Measurements from ENCODE around the gene DDR1.
"Not testable (repeated sequence)": the region's sequence is repeated elsewhere in the genome, so short reads cannot be mapped to it uniquely, and the experiment has no call there.

DDR1 gene

GRCh38 chr6:30883685-30884520 lies at the start of gene DDR1:
DDR1 (plus strand) TSS chr6:30884519; CDS start chr6:30888730, 4,211 bp downstream.
- DNase-seq: no peak

GRCh38 chr6:30834646-30835045 lies 49.7 kb upstream of the DDR1 start:
- no peak for DNase-seq

- no peak for DNase-seq
Measured at GRCh38 chr6:30835576-30835975, 48.7 kb upstream of the DDR1 start.

- DNase-seq: no peak
Measured at GRCh38 chr6:30836431-30836866, 47.9 kb upstream of the DDR1 start.

GRCh38 chr6:30836957-30837356 lies 47.4 kb upstream of the DDR1 start:
- no peak for DNase-seq

- DNase-seq: no peak
Measured at GRCh38 chr6:30837432-30837831, 46.9 kb upstream of the DDR1 start.

GRCh38 chr6:30837870-30838269 lies 46.4 kb upstream of the DDR1 start:
- DNase-seq: no peak

- no peak for DNase-seq
Measured at GRCh38 chr6:30839671-30840070, 44.6 kb upstream of the DDR1 start.

- no peak for DNase-seq
Measured at GRCh38 chr6:30840084-30840934, 44.0 kb upstream of the DDR1 start.

GRCh38 chr6:30840935-30841643 lies 43.2 kb upstream of the DDR1 start:
- DNase-seq: no peak

GRCh38 chr6:30841644-30842504 lies 42.4 kb upstream of the DDR1 start:
- no peak for DNase-seq

GRCh38 chr6:30842754-30843610 lies 41.3 kb upstream of the DDR1 start:
- DNase-seq: no peak

- no peak for DNase-seq
Measured at GRCh38 chr6:30843611-30843998, 40.7 kb upstream of the DDR1 start.

- DNase-seq: no peak
Measured at GRCh38 chr6:30844118-30844535, 40.2 kb upstream of the DDR1 start.

- DNase-seq: no peak
Measured at GRCh38 chr6:30845183-30845582, 39.1 kb upstream of the DDR1 start.

GRCh38 chr6:30847421-30847970 lies 36.8 kb upstream of the DDR1 start:
- no peak for DNase-seq

- no peak for DNase-seq
Measured at GRCh38 chr6:30847971-30848436, 36.3 kb upstream of the DDR1 start.

GRCh38 chr6:30849903-30850651 lies 34.2 kb upstream of the DDR1 start:
- no peak for DNase-seq

- not testable (repeated sequence) for DNase-seq
Measured at GRCh38 chr6:30852459-30852858, 31.9 kb upstream of the DDR1 start.
